Vagina (tissue), 2 donors: ENCODE data around the gene CYTH2. TPM values are rescaled to one million over a fixed set of nuclear protein-coding genes. Genes with fewer than 3 reads are reported as not detected.
"Not testable (repeated sequence)": the region's sequence is repeated elsewhere in the genome, so short reads cannot be mapped to it uniquely, and the experiment has no call there.

Experiments used
- DNase-seq, 2 donors: peaks; one replicate each; pipeline ENCODE4 v3.0.0-alpha.2; 2017; ENCODE audit errors: extremely low spot score in 2 of 2
- H3K27ac ChIP-seq: fragments of 200-600 bp; sonication (generic); one replicate; pipeline ENCODE4 v1.5.1; 2019
- H3K27me3 ChIP-seq: fragments of 200-600 bp; sonication (generic); one replicate; pipeline ENCODE4 v1.5.1; 2019
- H3K36me3 ChIP-seq, 2 donors: fragments of 200-600 bp; sonication (generic); one replicate each; pipeline ENCODE4 v1.5.1; 2017 to 2019
- H3K4me1 ChIP-seq: fragments of 200-600 bp; sonication (generic); one replicate; pipeline ENCODE4 v1.5.1; 2019
- H3K4me3 ChIP-seq, 2 donors: fragments of 200-600 bp; sonication (generic); 1 replicate in 1 of 2; 2 replicates in 1 of 2; pipeline ENCODE4 v1.5.1; 2016 to 2019
- H3K9me3 ChIP-seq: fragments of 200-600 bp; sonication (generic); one replicate; pipeline ENCODE4 v1.5.1; 2019
- CTCF ChIP-seq, 3 experiments: fragments of 450-650 bp in 2 of 3; fragments of 200-600 bp in 1 of 3; sonication (generic) in 1 of 3; IDR thresholded peaks; one replicate each; pipeline ENCODE4 v1.5.1; 2017 to 2019; ENCODE audit warnings: antibody characterized with exemption in 3 of 3, mild to moderate bottlenecking in 2 of 3, moderate library complexity in 2 of 3
- POLR2A ChIP-seq, 2 donors: fragments of 450-650 bp; IDR thresholded peaks; one replicate each; pipeline ENCODE4 v1.6.1; 2017; ENCODE audit warnings: antibody characterized with exemption in 2 of 2, mild to moderate bottlenecking in 2 of 2, moderate library complexity in 2 of 2
- POLR2AphosphoS5 ChIP-seq, 2 donors: sonication (generic); formaldehyde crosslinking; IDR thresholded peaks; one replicate each; pipeline ENCODE4 v1.9.0; 2017; ENCODE audit warnings: antibody characterized with exemption in 2 of 2, mild to moderate bottlenecking in 2 of 2, low read depth in 1 of 2; ENCODE audit not compliant: insufficient read depth in 1 of 2
- intact Hi-C: fragments of 100-400 bp; cut with DNase I; formaldehyde crosslinking; loops from one replicate; pipeline ENCODE4 v1.15.1; 2023
- total RNA-seq: library from RNA; depleted of rRNA; stranded (reverse); fragments of >200 nt; gene quantifications from one replicate; pipeline ENCODE4 v1.2.3, GENCODE V29; 2016

CYTH2 gene
- total RNA-seq, 1 donor from 2014 or later = 87.2 TPM

DNA sequence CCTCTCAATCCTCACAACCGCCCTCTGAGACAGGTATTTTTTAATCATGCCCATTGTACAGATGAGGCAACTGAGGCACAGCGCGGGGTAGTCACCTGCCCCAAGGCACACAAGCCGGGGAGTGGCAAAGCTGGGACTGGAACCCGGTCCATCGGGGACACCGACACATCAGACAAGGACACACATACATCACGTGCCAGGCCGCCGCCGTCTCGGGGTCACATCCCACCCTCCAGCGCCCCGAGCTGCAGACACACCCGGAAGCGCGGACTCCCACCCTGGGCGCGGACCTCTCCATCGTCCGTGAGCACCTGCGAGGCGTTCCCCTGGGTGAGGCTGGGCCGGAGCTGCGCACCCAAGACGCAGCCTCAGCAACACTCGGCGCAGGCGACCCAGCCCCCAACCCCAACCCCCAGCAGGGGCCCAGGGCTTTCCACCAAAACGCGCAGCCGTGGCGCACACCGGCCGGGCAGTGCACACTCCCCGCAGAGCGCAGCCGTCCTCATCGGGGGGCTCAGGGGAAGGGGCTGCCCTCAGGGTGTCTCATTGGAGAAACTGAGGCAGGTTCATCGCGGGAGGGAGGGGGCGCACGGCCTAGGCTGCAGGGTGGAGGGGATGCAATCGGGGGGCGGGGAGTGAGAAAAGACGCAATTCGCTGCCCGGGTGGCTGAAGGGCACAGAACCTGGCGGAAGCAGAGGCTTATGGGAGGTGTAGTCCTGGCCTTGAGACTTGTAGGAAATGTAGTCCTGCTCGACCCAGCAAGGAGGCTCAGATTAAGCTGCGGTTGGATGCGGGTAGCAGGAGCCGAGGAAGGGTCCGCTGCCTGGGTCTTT is 44.3 kb downstream of the CYTH2 start:
- intact Hi-C loops = no loop called here
- H3K4me3 ChIP-seq = peak overlapping the region; percentile 52 to 60
- H3K4me1 ChIP-seq = peaks cover 18% of the 10 kb centered on the region
- no peak overlapping the region for H3K27ac ChIP-seq
- no peaks in the 10 kb centered on the region for H3K9me3 ChIP-seq
- no peak for DNase-seq
- TF ChIP-seq POLR2A (IDR thresholded peaks at IDR 0.05) (no peak), POLR2AphosphoS5 (IDR thresholded peaks at IDR 0.05; ENCODE audit: insufficient read depth in 1 of 2, low read depth in 1 of 2) (peak in 1 of 2 donors; percentile 16)
- H3K36me3 ChIP-seq = no peaks in the 10 kb centered on the region
- peaks cover 4% of the 10 kb centered on the region for H3K27me3 ChIP-seq

DNA sequence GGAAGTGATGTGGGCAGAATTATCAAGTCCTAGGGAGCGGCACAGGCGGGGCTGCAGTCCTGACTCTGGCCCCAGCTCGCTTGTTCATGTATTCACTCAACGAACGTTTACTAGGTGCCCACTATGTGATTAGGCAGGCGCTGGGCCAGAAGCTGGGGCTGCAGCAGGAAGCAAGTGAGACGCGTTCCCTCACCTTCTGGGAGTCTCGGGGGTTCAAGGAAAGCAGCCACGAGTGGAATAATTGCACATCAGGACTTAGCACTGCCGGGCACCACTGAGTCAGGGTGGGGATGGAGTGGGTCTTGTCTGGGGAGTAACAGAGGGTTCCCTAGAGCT is 44.9 kb downstream of the CYTH2 start:
- no peak for DNase-seq
- no peak for TF ChIP-seq CTCF (IDR thresholded peaks at IDR 0.05)
- no peak for TF ChIP-seq POLR2A (IDR thresholded peaks at IDR 0.05)
- TF ChIP-seq POLR2AphosphoS5 (IDR thresholded peaks at IDR 0.05; ENCODE audit: insufficient read depth in 1 of 2, low read depth in 1 of 2) = no peak
- H3K4me1 ChIP-seq = peaks cover 18% of the 10 kb centered on the region
- no peak overlapping the region for H3K27ac ChIP-seq
- intact Hi-C loops = no loop called here
- peaks cover 4% of the 10 kb centered on the region for H3K27me3 ChIP-seq
- H3K36me3 ChIP-seq = no peaks in the 10 kb centered on the region
- H3K4me3 ChIP-seq = no peak overlapping the region
- no peaks in the 10 kb centered on the region for H3K9me3 ChIP-seq

GRCh38 chr19:48516536-48516935 is 47.4 kb downstream of the CYTH2 start:
- H3K4me3 ChIP-seq = no peak overlapping the region
- no peak for DNase-seq
- no peaks in the 10 kb centered on the region for H3K36me3 ChIP-seq
- no peak overlapping the region for H3K27ac ChIP-seq
- intact Hi-C loops = no loop called here
- H3K9me3 ChIP-seq = no peaks in the 10 kb centered on the region
- H3K27me3 ChIP-seq = peaks cover under 1% of the 10 kb centered on the region
- TF ChIP-seq POLR2AphosphoS5 (IDR thresholded peaks at IDR 0.05; ENCODE audit: insufficient read depth in 1 of 2, low read depth in 1 of 2) = no peak
- H3K4me1 ChIP-seq = peaks cover 8% of the 10 kb centered on the region

GRCh38 chr19:48518207-48518606 is 49.0 kb downstream of the CYTH2 start:
- DNase-seq = no peak
- TF ChIP-seq CTCF (IDR thresholded peaks at IDR 0.05) = no peak
- TF ChIP-seq POLR2AphosphoS5 (IDR thresholded peaks at IDR 0.05; ENCODE audit: insufficient read depth in 1 of 2, low read depth in 1 of 2) = no peak
- TF ChIP-seq POLR2A (IDR thresholded peaks at IDR 0.05) = no peak
- no peaks in the 10 kb centered on the region for H3K9me3 ChIP-seq

DNA sequence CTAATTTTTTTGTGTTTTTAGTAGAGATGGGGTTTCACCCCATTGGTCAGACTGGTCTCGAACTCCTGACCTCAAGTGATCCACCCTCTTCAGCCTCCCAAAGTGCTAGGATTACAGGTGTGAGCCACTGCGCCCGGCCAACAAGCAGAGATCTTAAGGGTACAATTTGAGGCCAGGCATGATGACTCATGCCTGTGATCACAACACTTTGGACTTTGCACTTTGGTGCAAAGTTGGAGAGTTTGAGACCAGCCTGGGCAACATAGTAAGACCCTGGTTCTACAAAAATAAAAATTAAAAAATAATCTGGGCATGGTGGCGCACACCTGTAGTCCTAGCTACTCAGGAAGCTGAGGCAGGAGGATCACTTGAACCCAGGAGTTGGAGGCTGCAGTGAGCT is 50.3 kb downstream of the CYTH2 start:
- H3K27me3 ChIP-seq, DNase-seq, H3K36me3 ChIP-seq, H3K4me3 ChIP-seq, H3K9me3 ChIP-seq, intact Hi-C loops, H3K27ac ChIP-seq, H3K4me1 ChIP-seq: not testable (repeated sequence)

More at GRCh38 chr19:48518207-48518606, 49.0 kb downstream of the CYTH2 start:
- Histone ChIP-seq H3K36me3 (no peaks in the 10 kb centered on the region), H3K27me3 (no peaks in the 10 kb centered on the region), H3K4me1 (peaks cover 8% of the 10 kb centered on the region), H3K27ac (no peak overlapping the region), H3K4me3 (no peak overlapping the region)
- intact Hi-C loops = no loop called here

- Histone ChIP-seq H3K27me3 (no peaks in the 10 kb centered on the region), H3K9me3 (no peaks in the 10 kb centered on the region), H3K4me1 (no peaks in the 10 kb centered on the region), H3K27ac (no peak overlapping the region), H3K4me3 (no peak overlapping the region), H3K36me3 (no peaks in the 10 kb centered on the region)
- TF ChIP-seq POLR2A (IDR thresholded peaks at IDR 0.05) = no peak
- TF ChIP-seq CTCF (IDR thresholded peaks at IDR 0.05) = no peak
- TF ChIP-seq POLR2AphosphoS5 (IDR thresholded peaks at IDR 0.05; ENCODE audit: insufficient read depth in 1 of 2, low read depth in 1 of 2) = no peak
- DNase-seq = no peak
- intact Hi-C loops = no loop called here
Measured at GRCh38 chr19:48520134-48520533, 51.0 kb downstream of the CYTH2 start.
